Measurements from ENCODE around the gene IGSF9B. TPM values are rescaled to one million over a fixed set of nuclear protein-coding genes. Genes with fewer than 3 reads are reported as not detected.

Gene IGSF9B
- total RNA-seq, 1 donor from 2014 or later, result 2.0 TPM

DNA sequence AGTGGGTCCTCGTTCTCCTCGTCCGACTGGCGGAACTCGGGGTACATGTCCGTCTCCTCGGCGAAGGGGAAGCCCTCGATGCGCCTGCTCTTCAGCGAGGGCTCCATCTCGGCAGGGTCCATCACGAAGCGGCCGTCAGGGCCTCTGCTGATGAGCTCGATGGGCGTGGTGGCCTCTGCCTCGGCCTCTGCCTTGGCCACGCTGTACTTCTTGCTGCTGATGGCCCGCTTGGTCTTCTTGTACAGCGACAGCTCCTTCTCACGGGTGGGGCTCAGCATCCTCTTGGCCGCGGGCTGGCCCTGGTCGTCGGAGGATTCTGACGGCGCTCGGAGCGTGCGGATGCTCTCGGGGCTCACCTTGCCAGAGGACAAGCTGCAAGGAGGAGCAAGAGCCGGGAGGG, 35.7 kb downstream of the IGSF9B start:
- no peak for DNase-seq (ENCODE audit: low read depth)

DNA sequence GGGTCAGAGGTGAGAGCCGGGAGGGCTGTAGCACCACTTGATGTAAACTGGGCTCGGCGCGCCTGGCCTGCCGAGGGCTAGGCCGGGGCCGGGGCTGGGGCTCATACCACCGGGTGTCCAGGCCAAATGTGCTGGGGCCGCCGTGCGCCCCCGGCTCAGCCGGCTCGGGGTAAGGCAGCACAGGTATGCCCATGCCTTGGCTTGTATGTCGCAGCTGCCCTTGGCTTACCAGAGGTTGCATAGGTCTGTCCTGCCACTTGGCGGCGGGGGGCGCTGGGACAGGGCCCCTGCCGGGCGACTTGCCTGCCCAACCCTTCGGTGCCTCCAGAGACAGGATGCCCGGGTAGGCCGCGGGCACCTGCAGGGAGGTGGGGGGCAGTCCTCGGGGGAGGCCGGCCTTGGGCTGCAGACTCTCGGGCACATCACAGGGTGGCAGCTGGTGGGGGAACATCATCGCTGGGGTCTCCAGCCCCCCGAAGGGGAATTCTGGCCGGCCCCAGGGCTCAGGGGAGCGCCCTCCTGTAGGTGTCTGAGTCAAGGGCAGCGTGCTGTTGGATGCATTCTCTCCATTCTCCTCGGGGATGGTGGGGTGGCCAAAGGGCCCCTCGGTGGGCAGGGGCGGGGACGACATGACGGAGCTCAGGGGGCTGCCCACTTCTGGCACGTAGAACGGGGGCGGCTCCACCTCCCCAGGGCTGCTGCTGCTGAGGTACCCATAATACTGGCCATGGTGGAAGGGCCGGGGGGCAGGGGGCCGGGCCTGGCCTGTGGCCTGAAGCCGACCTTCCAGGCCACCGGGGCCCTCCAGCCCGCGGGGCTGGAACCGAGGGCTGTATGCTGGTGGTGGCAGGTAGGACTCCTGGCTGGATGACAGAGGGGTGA, 36.4 kb downstream of the IGSF9B start:
- no peak for DNase-seq (ENCODE audit: low read depth)

DNA sequence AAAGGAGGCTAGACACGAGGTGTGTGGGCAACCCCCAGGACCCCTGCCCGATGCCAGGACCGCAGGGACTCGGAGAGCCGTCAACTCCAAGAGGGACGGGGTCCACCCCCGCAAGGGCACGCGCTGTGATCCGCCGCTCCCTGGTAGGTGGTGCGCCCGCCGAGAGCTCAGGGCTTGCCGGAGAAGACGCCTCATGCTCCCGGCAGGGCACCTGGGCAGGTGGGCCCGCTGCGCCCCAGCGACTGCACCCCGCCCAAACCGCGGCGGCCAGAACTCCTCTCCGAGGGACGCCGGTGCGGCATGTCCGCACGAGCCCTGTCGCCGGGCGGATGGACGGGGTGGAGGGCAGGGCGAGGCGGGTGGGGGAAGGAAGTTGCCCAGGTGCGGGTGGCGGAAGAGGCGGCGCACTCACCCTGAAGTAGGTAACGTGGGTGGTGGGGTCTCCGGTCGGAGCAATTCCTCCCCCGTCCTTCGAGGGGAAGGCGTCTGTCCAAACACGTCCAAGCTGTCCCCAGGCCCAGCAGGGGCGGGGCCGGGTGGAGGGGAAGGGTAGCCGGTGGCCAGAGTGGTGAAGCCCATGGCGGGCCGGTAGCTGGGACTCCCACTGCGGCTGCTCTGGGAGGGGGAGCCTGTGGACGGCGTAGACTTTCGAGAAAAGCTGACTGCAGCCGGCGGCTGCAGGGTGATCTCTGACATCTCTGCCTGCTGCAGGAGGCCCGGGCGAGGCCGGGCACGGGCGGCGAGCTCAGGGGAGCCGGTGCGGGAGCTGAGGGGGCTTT, 37.2 kb downstream of the IGSF9B start:
- no peak for DNase-seq (ENCODE audit: low read depth)

DNA sequence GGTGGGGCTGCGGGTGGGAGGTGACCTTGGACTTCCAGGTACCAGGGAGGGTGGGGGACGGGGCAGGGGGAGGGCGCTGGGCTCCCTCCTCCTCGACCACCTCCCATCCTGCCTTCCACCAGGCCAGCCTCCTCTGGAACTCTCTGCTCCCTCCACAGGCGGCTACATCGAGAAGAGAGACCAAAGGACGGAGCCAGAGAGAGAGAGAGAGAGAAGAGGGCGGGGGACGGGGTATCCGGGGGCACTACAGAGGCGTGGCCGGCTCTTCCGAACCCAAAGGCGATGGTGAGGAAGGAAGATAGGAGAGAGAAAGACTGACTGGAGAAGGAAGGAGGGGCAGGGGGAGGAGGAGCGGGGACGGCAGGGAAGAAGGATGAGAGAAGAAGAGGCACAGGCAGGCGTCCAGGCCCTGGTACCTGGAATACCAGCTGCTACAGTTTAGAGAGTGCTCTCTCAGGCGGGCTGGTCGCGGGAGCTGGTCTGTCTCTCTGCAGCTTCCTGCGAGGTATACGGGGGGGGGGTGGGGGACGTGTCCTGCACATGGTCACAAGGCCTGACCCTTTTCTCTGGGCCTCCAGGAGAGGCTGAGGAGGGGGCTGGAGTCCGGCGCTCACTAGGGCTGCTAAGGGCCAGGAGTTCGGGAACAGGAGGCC, 38.0 kb downstream of the IGSF9B start:
- DNase-seq (ENCODE audit: low read depth), result no peak

DNA sequence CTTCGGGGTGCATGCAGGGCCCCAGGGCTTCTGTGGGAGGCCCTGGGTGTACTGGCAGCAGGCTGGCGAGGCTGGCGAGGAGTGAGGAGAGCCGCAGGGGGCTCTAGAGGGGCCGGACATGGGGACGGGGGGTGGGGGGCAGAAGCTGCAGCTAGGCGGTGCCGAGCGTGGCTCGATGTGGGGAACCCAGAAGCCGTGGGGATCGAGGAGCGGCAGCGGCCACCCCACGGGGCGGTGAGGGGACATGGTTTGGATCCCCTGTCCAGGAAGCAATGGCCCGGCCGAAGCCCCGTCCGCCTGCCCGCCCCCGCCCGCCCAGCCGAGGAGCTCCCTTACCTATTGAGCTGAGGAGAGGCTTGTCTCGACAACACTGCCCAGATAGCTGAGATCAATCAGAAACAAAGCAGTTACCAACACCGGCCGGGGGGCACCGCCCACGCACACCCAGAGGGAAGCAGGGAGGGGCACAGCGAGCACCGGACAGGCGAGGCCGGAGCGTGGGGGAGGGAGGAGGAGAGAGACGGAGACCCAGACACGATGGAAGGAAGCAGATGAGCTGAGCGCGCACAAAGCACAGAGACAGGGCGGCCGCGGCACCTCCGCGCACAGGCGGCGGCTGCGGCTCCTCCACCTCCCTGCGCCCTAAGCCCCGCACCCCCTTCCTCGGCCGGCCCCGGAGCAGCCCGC, 38.7 kb downstream of the IGSF9B start:
- no peak for DNase-seq (ENCODE audit: low read depth)

DNA sequence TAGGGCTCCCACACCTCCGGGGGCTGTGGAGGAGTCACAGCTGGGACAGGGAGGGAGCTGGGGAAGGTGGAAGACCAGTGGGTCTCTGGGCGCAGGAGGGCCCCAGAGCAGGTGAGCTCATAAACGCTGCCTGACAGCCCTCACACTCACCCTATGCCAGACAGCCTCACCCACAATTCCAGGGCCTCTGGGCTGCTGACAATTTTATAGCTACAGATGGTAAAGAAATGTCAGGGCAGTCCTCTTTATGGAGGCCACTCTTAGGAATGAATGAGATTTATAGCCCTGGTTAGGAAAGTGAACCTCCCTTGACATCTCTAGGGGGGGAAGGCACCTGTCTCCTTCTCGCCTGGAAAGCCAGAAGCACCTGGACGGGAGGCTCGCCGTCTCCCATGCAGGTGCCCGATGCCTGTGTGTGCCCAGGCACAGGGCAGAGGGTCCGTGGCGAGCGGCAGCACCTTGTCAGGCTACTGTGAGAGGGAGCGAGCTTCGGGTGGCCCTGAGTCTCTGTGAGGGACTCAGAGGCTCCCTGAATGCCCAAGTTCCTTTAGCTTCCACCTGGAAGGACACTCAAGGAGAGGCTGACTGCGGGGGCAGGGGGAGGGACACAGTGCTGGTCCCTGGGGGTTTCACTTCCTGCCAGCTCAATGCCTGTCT, 39.9 kb downstream of the IGSF9B start:
- no peak for DNase-seq (ENCODE audit: low read depth)

DNA sequence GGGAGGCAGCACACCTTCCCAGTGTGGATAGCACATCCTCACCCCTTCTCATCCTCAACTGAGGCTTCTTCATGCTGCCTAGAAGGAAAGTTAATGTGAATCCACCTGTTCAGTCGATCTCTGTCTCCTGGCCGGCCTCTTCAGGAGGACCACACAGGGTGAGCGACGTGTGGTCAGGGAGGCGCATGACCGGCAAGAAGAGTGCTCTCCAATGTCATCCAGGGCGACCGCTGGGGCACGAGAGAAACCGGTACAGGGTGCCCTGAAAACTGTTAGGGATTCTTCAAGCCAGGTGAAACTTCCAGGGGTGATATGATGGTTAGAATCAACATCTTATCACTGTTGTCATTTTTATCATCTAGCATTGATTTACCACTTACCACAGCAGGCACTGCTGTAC, 43.0 kb downstream of the IGSF9B start:
- DNase-seq (ENCODE audit: low read depth), result no peak

DNA sequence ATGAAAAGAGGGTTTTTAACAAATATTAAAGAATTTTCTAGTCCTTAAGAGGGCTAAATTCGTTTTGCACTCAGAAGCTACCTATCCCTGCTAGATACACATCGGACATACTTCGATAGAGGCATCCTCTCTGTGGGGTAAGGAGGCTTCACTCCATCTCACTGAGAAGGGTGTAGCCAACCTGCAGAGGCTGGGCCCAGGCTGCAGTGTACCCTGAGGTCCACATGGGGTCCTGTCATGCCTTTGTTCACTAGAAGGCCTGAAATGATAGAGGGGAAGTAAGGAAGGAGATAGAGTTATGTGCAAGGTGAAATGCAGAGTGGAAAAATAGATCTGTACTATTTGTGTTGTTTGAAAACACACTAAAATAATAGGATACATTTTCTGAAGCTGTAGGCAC, 45.6 kb downstream of the IGSF9B start:
- no peak for DNase-seq (ENCODE audit: low read depth)

DNA sequence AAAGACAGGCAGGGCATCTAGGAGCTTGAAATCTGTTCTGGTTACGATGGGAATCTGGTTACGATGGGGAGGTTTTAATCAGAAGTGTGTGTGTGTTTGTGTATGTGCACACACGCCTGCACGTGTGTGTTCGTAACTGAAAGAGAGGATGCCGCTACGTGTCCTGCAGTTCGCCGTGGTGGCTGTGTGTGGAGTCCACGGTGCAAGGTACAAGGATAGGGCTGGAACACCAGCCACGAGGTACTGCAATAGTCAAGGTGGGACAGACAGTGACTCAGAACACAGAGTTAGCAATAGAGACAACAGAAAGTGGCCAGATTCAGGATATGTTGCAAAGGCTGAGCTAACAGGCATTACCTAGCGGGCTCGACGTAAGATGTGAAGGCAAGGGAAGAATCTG, 46.7 kb downstream of the IGSF9B start:
- DNase-seq (ENCODE audit: low read depth), result no peak

DNA sequence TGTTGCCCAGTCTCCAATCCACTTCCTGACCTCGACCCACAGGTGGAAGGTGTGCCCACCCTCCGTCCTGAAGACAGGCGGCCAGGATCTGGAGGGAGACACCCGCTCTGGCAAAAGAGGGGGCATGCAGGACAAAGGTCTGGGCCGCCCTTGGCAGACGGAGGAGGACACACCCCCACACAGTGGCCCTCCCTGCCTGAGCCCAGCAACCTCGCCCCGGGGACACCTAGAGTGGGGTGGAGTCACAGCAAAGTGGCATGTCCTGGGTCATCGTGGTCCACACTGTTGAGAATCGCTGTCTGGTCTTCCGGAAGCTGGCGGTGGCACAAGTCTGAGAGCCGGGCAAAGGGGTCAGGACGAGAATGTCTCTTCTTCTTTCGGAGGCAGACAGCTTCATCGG, 47.9 kb downstream of the IGSF9B start:
- DNase-seq (ENCODE audit: low read depth), result no peak

DNA sequence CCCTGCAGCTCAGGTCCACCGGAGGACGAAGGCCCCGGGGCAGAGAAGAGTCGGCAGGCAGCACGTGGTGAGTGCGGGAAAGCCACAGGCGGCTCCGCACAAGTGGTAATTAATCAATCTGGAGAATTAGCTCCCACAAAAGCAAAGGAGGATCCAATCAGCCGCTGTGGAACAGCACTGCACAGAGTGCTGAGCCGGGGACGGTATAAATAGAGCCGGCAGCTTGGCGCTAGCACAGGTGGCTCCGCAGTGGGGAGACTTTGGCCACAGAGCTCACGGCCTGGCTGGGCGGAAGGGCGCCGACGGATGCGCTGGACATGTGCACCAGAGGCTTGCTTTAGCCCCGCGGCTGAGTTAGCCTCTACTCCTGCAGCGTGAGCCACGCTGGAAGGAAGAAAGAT, 48.9 kb downstream of the IGSF9B start:
- DNase-seq (ENCODE audit: low read depth), result no peak

DNA sequence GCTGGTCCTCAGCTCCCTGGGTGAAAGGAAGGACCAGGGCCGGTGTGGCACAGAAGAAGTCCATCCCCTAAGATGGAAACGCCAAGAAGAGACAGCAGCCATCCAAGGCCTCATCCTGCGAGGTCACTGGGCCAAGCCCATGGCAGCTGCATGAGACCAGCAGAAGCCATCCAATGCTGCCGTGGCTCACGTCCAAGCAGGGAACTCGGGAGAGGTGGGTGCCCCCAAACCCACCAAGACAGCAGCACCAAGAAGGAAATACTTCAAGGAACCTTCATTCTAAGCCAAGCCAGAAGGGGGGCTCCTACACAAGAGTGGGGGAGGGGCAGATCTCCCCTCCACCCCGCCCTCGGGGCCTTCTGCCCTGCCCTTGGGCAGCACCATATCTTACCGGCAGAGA, 49.6 kb downstream of the IGSF9B start:
- DNase-seq (ENCODE audit: low read depth), result no peak

DNA sequence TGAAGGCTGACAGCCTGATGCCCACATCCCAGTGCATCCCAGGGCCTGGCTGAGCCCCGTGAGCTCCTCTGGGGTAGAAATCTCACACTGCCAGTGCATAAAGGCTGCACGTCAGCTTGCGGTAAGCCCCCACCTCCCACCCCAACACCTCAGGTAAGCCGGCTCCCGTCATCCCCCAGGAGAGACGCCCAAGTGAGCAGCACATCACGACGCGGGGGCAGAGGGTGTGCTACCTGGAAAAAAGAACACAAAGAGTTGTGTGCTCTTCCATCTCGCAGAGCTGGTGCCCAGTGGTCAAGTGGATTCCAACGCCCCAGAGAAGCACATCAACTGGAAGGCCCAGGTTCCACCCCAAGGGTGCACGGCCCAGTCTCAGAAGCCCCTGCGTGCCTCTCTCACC, 50.0 kb downstream of the IGSF9B start:
- no peak for DNase-seq (ENCODE audit: low read depth)

DNA sequence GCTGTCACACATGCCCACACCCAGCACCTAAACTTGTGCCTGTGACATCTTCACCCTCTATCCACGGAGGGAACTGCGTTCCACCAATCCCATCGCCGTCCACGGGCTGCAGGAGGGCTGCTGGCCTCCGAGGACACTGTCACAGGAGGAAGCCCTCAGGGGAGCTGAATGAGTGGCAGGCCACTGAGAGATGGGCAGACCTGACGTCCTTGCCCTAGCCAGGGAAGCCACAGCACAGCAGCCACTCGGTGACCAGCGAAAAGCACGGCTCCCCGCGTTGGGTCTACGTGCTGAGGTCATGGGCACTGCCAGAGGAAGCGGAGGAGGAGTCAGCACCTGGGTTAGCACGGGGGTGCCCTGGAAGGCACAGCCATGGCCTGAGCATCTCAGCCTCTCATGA, 50.5 kb downstream of the IGSF9B start:
- DNase-seq (ENCODE audit: low read depth), result no peak

DNA sequence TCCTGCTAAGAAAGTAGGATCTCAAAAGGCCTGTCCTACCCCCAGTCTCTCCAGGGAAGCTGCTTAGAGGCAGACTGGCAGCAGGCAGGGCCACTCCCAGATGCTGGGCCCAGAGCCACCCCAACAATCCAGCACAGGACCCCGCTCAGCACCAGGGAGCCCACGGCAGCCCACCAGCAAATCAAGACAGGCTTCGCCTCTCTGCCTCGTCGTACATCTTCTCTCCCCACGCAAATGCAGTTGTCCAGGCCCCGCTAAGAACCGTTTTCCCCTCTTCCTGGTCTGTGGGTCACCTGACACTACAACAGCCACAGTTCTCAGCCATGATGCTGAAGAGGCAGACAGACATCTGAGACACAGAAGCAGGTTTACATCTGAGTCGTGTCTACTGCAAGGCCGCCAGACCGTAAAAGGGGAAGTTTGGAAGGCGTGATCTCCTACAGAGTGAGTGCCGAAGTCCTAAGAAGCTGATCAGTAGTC, 51.1 kb downstream of the IGSF9B start:
- no peak for DNase-seq (ENCODE audit: low read depth)

DNA sequence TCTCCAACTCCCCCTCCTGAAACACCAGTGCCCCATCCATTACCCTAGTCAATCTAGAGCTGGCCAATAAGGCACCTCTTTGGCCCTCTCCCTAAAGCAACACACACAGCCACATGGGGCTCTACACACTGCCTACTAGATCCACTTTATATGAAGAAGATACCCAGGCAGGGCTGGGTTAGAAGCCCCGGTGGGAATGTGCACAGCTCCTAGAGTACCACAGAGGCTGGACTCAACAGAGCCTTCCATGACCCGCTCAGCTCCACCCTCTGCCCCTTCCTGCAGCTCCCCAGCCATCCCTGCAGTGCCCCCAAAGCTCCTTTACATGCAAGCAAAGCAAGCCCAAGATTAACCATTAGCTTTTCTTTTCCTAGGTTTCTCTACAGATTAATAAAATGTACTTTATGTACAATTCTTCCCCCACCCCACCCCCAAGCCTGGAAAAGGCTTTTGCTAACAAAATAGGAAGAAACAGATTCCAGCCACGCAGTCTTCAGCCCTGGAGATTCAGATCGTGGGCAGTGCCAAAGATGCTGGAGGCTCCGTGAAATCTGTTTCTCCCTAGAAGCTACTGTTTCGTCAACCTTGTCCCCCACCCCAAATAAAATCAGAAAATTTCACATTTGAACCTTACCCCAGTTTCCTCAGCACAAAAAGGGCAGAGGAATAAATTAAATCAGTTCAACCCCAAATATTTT, 51.8 kb downstream of the IGSF9B start:
- no peak for DNase-seq (ENCODE audit: low read depth)

DNA sequence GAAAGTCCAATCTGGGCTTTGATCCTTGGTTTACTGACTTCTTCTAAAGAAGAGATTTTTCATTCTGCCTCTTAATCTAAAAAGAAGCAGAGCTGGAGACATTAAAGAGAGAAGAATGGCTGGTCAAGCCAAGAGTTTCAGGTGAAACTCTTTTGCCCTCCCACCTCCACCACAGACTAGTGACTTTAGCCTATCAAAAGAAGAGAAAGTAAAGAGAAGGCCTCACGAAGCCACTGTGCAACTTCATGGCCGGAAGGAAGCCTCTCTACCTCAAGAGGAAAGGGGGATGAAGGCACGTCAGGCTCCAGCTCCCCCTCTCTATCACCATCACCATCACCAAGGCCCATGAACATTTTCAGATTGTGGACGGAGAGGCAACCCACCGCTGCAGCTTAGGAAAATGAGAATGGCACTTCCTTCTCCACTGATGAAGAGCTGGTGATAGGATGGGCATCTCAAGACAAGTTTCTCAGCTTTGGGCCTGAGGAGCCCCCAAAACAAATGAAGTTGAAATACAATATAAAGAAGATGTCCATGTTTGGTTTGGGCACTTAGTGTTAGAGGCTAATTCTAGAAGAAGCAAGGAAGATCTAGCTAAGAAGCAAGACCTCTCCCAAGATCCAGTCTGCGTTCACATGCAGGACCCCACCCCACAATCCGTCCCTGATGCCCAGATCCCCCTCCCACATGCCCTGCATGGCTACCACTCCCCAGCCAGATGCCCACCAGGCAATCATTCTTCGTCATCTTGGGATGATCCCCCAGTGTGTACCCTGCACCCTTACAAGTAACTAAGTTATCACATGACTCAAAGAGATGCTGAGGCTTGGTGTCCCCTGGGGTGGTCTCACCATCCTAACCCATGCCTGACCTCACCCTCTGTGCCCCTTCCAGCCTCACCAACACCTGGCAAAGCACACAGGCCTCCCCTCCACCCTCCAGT, 52.6 kb downstream of the IGSF9B start:
- DNase-seq (ENCODE audit: low read depth), result no peak

DNA sequence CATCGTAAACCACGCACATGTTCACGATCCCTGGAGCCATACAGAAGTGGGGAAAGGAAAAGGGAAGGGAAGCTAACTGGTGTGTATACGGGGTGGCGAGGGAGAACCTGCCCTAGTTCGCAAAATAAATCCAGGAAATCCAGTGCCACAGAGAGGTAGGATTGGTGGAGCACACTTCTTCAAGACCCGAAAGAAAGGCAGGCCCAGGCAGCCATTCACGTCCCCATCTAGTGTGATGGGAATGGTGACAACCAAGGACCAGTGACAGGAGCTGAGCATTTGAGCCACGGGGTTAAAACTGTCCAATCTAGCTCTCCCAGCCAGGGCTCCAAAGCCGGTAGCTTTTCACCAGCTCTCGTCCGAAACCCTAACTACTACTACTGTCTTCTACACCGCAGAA, 53.7 kb downstream of the IGSF9B start:
- no peak for DNase-seq (ENCODE audit: low read depth)

DNA sequence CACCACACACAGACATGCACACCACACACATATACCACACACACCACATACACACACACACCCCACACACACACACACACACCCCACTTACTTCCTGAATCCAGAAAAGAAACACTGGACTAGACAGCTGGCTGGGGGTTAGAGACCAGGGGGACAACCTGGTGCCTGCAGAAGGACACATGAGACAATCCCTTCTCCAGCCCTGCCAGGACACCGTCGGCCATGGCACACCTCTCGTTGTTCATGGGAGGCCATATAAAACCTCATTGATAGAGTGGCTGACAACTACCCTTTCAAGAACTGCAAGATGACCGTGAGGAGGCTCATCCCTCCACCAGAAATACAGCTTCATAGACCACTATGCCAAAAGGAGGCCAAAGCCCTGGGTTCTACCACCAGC, 54.3 kb downstream of the IGSF9B start:
- DNase-seq (ENCODE audit: low read depth), result no peak

DNA sequence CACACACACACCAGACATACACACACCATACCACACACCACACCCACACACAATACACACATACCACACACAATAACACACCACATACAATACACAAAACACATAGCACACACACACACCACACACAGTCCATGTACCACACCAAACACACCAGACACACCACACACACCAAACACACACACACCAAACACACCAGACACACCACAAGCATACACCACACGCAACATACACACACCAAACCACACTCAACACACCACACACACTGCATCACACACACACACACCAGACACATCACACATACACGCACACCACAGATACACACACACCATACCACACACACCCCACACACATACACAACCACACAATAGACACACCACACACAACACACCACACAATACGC, 54.8 kb downstream of the IGSF9B start:
- no peak for DNase-seq (ENCODE audit: low read depth)
